Activated naive CD8-positive, alpha-beta T cell treated with anti-CD3 and anti-CD28 coated beads for 36 hours (primary cell): ENCODE data around the gene DNM3. TPM values are rescaled to one million over a fixed set of nuclear protein-coding genes. Genes with fewer than 3 reads are reported as not detected.

Experiments
- DNase-seq: peaks from one replicate; pipeline ENCODE4 v3.0.0; 2021
- H3K27ac Mint-ChIP-seq: one replicate; pipeline ENCODE4 v1.8.0; 2022; ENCODE audit warnings: mild to moderate bottlenecking, moderate library complexity, mixed read lengths
- H3K27me3 Mint-ChIP-seq: one replicate; pipeline ENCODE4 v1.8.0; 2022; ENCODE audit warnings: mild to moderate bottlenecking, mixed read lengths
- H3K36me3 Mint-ChIP-seq: one replicate; pipeline ENCODE4 v1.8.0; 2021; ENCODE audit warnings: mild to moderate bottlenecking, mixed read lengths
- H3K4me1 Mint-ChIP-seq: one replicate; pipeline ENCODE4 v1.8.0; 2021; ENCODE audit warnings: mixed read lengths
- H3K4me3 Mint-ChIP-seq: one replicate; pipeline ENCODE4 v1.8.0; 2022; ENCODE audit warnings: mild to moderate bottlenecking, moderate library complexity, mixed read lengths
- H3K9me3 Mint-ChIP-seq: one replicate; pipeline ENCODE4 v1.8.0; 2022; ENCODE audit warnings: mixed read lengths
- total RNA-seq, 2 experiments: library from RNA; stranded (reverse); gene quantifications; one replicate each; pipeline ENCODE4 v1.2.3, GENCODE V29; 2021

The DNM3 gene
- total RNA-seq, 2 experiments from 2014 or later: 0.34 to 0.35 TPM

- Mint-ChIP-seq H3K36me3 (no peaks in the 10 kb centered on the region), H3K27ac (no peak overlapping the region), H3K9me3 (no peaks in the 10 kb centered on the region), H3K27me3 (no peaks in the 10 kb centered on the region), H3K4me3 (no peak overlapping the region), H3K4me1 (peaks cover 11% of the 10 kb centered on the region)
- no peak for DNase-seq
Observed at GRCh38 chr1:172140072-172140471, 298.8 kb downstream of the DNM3 start.

- Mint-ChIP-seq H3K27ac (no peak overlapping the region), H3K36me3 (no peaks in the 10 kb centered on the region), H3K27me3 (no peaks in the 10 kb centered on the region), H3K9me3 (no peaks in the 10 kb centered on the region), H3K4me3 (no peak overlapping the region), H3K4me1 (peaks cover 16% of the 10 kb centered on the region)
- no peak for DNase-seq
Observed at GRCh38 chr1:172140591-172140990, 299.3 kb downstream of the DNM3 start.

DNA sequence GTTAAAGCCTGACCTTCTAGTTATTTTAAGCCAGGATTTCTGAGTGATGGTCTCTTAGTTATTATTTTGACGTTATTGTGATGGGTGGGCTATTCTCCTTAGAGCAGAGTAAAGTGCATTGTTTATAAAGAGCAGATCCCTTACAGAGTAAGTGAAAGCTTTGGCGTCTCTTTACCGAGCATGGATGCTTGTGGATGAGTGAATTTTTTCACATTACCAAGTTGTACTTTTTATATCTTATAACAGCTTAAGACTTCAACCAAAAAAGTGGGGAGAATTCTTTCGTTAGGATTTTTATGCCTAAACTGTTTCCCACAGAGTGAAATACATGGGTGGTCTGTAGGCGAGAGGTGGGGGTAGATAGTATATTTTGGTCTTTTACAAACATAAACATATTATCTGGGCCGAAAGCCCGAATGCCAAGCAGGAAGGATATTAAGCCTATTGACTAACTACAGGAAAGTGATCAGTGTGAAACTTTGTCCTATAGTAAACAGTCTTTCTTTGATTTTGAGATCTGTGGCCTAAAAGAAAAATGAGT, 300.1 kb downstream of the DNM3 start:
- Mint-ChIP-seq H3K36me3 (no peaks in the 10 kb centered on the region), H3K4me3 (no peak overlapping the region), H3K4me1 (peaks cover 17% of the 10 kb centered on the region), H3K27ac (no peak overlapping the region), H3K9me3 (no peaks in the 10 kb centered on the region), H3K27me3 (no peaks in the 10 kb centered on the region)
- DNase-seq: no peak

DNA sequence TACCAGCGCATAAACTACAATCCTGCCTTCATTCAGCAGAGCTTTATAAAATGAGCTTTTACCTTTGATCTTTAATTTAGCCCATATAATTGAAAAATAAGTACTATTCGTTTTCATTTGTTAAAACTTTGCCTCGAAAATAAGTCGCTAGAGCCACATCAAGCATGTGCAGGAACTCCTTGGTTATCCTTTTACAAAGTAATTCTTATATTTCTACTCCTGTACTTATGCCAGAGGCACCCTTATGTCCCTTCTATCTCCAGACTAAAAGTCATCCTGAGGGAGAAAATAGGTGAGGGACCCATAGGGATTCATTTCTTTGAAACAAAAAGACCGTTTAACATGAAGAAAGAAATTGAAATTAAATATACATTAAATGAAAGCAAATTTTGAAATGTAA, 301.0 kb downstream of the DNM3 start:
- no peak overlapping the region for H3K4me3 Mint-ChIP-seq
- DNase-seq: no peak
- H3K27me3 Mint-ChIP-seq: no peaks in the 10 kb centered on the region
- no peaks in the 10 kb centered on the region for H3K36me3 Mint-ChIP-seq
- H3K4me1 Mint-ChIP-seq: peaks cover 18% of the 10 kb centered on the region
- no peak overlapping the region for H3K27ac Mint-ChIP-seq
- no peaks in the 10 kb centered on the region for H3K9me3 Mint-ChIP-seq

- Mint-ChIP-seq H3K4me3 (no peak overlapping the region), H3K9me3 (no peaks in the 10 kb centered on the region), H3K36me3 (no peaks in the 10 kb centered on the region), H3K27ac (no peak overlapping the region), H3K4me1 (peaks cover 18% of the 10 kb centered on the region), H3K27me3 (no peaks in the 10 kb centered on the region)
- DNase-seq: no peak
Observed at GRCh38 chr1:172143384-172144055, 302.2 kb downstream of the DNM3 start.

DNA sequence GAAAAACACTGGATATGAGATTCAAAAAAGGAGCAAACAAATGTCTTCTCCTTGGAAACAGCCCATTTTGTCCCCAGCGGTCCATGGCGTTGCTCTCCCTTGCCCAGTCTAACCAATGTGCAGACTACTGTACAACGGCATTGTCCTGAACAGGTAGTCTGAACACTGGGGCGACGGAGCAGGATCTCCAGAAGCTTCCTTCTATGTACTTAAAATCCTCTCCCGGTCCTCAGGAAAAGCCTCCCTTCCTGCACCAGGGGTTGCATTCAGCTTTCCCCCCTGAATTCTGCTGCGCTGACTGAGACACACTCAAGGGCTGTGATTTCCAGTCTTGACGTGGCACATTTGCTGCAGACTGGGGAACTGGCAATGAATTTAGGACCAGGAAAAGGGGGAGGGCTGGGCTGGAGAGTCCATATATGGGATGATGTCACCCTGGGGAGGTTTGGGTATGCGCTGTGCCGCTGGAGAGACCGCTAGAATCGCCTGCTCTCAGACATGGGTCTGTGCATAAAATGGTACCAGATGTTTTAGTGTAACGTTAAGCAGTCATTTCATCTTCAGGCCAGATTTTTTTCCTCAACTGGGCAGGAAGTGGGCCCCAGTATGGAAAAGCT, 303.3 kb downstream of the DNM3 start:
- Mint-ChIP-seq H3K27me3 (no peaks in the 10 kb centered on the region), H3K4me3 (no peak overlapping the region), H3K9me3 (no peaks in the 10 kb centered on the region), H3K4me1 (peaks cover 18% of the 10 kb centered on the region), H3K27ac (no peak overlapping the region), H3K36me3 (no peaks in the 10 kb centered on the region)
- no peak for DNase-seq

DNA sequence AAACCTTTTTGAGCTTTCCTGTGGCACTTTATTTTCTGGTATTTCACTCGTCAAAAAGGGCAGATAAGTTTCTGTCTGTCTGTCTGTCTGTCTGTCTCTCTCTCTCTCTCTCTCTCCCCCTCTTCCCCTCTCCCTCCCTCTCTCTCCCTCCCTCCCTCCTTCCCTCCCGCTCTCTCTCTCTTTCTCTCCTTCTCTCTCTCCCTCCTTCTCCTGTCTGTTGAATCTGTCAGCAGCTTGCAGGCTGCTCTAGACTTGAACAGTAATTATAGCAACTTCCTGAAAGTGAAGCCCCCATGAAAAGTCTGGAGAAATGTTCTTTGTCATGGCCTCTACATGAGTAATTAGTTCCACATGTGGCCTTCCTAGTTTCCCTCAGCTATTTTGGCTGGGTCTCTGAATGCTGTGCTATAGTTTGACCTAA, 303.9 kb downstream of the DNM3 start:
- H3K4me1 Mint-ChIP-seq: peaks cover 18% of the 10 kb centered on the region
- H3K4me3 Mint-ChIP-seq: peak overlapping the region; percentile 22
- H3K27me3 Mint-ChIP-seq: no peaks in the 10 kb centered on the region
- H3K9me3 Mint-ChIP-seq: no peaks in the 10 kb centered on the region
- DNase-seq: no peak
- peak overlapping the region; percentile 81 for H3K27ac Mint-ChIP-seq
- H3K36me3 Mint-ChIP-seq: no peaks in the 10 kb centered on the region

GRCh38 chr1:172145656-172146055, 304.4 kb downstream of the DNM3 start:
- no peak for DNase-seq
- no peaks in the 10 kb centered on the region for H3K9me3 Mint-ChIP-seq
- H3K4me3 Mint-ChIP-seq: no peak overlapping the region
- peak overlapping the region; percentile 81 for H3K27ac Mint-ChIP-seq
- no peaks in the 10 kb centered on the region for H3K27me3 Mint-ChIP-seq
- peaks cover 18% of the 10 kb centered on the region for H3K4me1 Mint-ChIP-seq
- H3K36me3 Mint-ChIP-seq: no peaks in the 10 kb centered on the region

DNA sequence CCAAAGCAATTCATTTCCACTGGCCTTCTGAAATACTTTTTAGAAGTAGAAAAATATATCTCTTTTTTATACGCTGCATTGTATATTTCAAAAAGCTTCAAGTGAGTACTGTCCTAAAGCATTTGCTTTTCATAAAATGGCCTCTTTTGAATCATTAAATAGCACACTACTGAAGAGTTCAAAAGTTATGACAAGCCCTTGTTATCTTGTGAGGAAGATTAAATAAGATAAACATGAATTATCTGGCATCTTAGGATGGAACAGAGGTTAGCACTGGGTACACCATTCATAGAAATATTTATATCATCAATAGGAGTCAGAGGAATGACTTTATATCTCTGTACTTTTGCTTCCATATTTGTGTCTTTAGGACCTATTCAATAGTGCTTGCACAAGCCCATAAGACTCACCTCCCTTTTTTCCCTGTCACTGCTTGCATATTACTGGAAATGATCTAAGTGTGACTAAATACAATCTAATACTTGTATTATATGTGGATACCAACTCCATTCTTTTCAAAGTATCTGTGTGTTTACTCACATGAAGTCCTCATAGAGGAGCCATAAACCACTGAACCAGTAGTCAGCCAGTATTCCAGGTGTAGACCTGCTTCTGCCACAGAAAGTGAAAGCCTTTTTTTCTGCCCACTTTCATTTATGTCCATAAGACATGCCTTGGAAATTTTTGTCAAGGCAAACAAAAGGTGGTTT, 305.0 kb downstream of the DNM3 start:
- no peak for DNase-seq
- Mint-ChIP-seq H3K9me3 (no peaks in the 10 kb centered on the region), H3K27me3 (no peaks in the 10 kb centered on the region), H3K4me3 (no peak overlapping the region), H3K27ac (no peak overlapping the region), H3K36me3 (no peaks in the 10 kb centered on the region), H3K4me1 (peaks cover 16% of the 10 kb centered on the region)

DNA sequence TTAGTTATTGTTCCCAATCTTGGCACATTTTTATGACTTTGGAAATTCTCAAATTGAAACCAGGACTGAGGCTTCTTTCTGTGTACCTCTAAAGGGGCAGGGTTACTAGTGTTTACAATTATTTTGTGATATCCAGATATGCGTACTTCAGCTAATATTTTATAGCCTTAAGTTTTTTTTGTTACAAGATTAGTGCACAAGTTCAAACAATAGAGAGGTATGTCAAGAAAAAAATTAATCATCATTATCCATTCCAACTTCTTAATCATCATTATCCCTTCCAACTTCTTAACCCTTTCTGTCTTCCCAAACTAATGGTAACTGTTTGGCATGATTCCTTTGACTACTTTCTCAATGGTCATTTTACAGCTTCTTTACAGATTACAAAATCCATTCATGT, 306.2 kb downstream of the DNM3 start:
- H3K27ac Mint-ChIP-seq: no peak overlapping the region
- DNase-seq: no peak
- no peaks in the 10 kb centered on the region for H3K36me3 Mint-ChIP-seq
- H3K27me3 Mint-ChIP-seq: no peaks in the 10 kb centered on the region
- peaks cover 15% of the 10 kb centered on the region for H3K4me1 Mint-ChIP-seq
- H3K4me3 Mint-ChIP-seq: no peak overlapping the region
- H3K9me3 Mint-ChIP-seq: no peaks in the 10 kb centered on the region

DNA sequence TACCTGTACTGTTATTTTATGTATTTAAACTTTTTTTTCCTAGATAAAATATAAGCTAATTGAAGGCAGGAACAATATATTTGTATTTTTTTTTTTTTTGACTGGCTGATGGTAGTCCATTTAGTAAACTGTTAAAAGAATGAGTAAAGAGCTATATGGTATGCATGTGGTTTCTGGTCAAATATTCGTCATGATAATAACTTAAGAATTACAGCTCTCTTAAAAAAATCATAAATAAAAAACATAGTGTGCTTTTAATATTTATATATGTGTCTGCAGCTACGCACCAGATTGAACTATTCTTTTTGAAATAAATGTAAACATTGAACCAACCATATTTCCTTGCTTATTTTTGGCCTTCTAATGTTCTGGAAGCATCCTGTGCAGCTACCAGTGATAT, 306.9 kb downstream of the DNM3 start:
- Mint-ChIP-seq H3K27ac (no peak overlapping the region), H3K9me3 (no peaks in the 10 kb centered on the region), H3K4me3 (no peak overlapping the region)

DNA sequence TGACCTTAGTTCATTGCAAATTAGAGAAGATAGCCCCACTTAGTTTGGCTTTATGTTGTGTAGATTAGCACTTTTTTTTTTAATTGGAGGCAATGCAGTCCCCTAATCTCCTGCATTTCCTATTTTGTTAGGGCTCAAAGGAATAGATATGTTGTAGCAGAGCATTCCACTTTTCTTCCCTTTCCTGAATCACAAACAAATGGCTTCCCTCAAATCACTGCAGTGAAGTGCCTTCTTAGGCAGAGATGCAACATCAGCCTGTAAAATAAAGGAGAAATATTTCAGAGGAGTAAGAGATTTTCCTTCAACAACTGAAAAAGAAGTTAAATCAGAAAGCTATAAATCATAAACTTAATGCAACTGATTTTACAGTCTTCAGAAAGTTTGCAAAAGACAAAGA, 307.4 kb downstream of the DNM3 start:
- H3K4me1 Mint-ChIP-seq: peaks cover 15% of the 10 kb centered on the region
- H3K36me3 Mint-ChIP-seq: no peaks in the 10 kb centered on the region
- DNase-seq: no peak
- no peak overlapping the region for H3K27ac Mint-ChIP-seq
- H3K4me3 Mint-ChIP-seq: no peak overlapping the region
- H3K27me3 Mint-ChIP-seq: no peaks in the 10 kb centered on the region
- H3K9me3 Mint-ChIP-seq: no peaks in the 10 kb centered on the region

More for the DNA sequence above, 306.9 kb downstream of the DNM3 start:
- H3K36me3 Mint-ChIP-seq: no peaks in the 10 kb centered on the region
- H3K4me1 Mint-ChIP-seq: peaks cover 15% of the 10 kb centered on the region
- DNase-seq: no peak
- H3K27me3 Mint-ChIP-seq: no peaks in the 10 kb centered on the region

- DNase-seq: no peak
- no peak overlapping the region for H3K4me3 Mint-ChIP-seq
- no peaks in the 10 kb centered on the region for H3K36me3 Mint-ChIP-seq
- H3K9me3 Mint-ChIP-seq: no peaks in the 10 kb centered on the region
- H3K4me1 Mint-ChIP-seq: peaks cover 17% of the 10 kb centered on the region
- no peaks in the 10 kb centered on the region for H3K27me3 Mint-ChIP-seq
- no peak overlapping the region for H3K27ac Mint-ChIP-seq
Observed at GRCh38 chr1:172149346-172149745, 308.0 kb downstream of the DNM3 start.

GRCh38 chr1:172154551-172154950, 313.3 kb downstream of the DNM3 start:
- H3K27me3 Mint-ChIP-seq: no peaks in the 10 kb centered on the region
- H3K27ac Mint-ChIP-seq: peak overlapping the region; percentile 97
- DNase-seq: no peak
- peak overlapping the region; percentile 59 for H3K4me3 Mint-ChIP-seq
- peaks cover 6% of the 10 kb centered on the region for H3K36me3 Mint-ChIP-seq
- H3K9me3 Mint-ChIP-seq: peaks cover 1% of the 10 kb centered on the region
- peaks cover 8% of the 10 kb centered on the region for H3K4me1 Mint-ChIP-seq

- Mint-ChIP-seq H3K36me3 (peaks cover 6% of the 10 kb centered on the region), H3K27ac (no peak overlapping the region), H3K27me3 (no peaks in the 10 kb centered on the region), H3K9me3 (peaks cover 1% of the 10 kb centered on the region), H3K4me1 (peaks cover 8% of the 10 kb centered on the region), H3K4me3 (no peak overlapping the region)
- DNase-seq: no peak
Observed at GRCh38 chr1:172155766-172156165, 314.5 kb downstream of the DNM3 start.
